Right lobe of liver (tissue), 6 donors: Measurements from ENCODE around the gene NAPA. TPM values are rescaled to one million over a fixed set of nuclear protein-coding genes. Genes with fewer than 3 reads are reported as not detected.

ENCODE experiments used
- ATAC-seq, 4 donors: fragments of 200-7000 bp; cut with Tn5 transposase; one replicate each; pipeline ENCODE4 v1.9.1; 2020; ENCODE audit warnings: mild to moderate bottlenecking in 4 of 4, moderate library complexity in 4 of 4
- DNase-seq, 3 donors: peaks; one replicate each; pipeline ENCODE4 v3.0.0-alpha.2; 2020
- H3K27ac ChIP-seq, 3 donors: fragments of 200-600 bp; one replicate each; pipeline ENCODE4 v1.8.0; 2022
- H3K27me3 ChIP-seq, 2 donors: fragments of 200-600 bp; one replicate each; pipeline ENCODE4 v1.8.0; 2022
- H3K36me3 ChIP-seq, 4 donors: fragments of 200-600 bp; sonication (generic) in 1 of 4; one replicate each; pipeline versions ENCODE4 v1.5.1 to v1.8.0; 2017 to 2022; ENCODE audit warnings: control low read depth in 1 of 4
- H3K4me1 ChIP-seq, 4 donors: fragments of 200-600 bp; sonication (generic) in 1 of 4; one replicate each; pipeline versions ENCODE4 v1.5.1 to v1.8.0; 2017 to 2022; ENCODE audit warnings: control low read depth in 1 of 4
- H3K4me3 ChIP-seq, 3 donors: fragments of 200-600 bp; one replicate each; pipeline ENCODE4 v1.8.0; 2022
- H3K9me3 ChIP-seq, 4 donors: fragments of 200-600 bp; sonication (generic) in 1 of 4; one replicate each; pipeline versions ENCODE4 v1.5.1 to v1.8.0; 2017 to 2022; ENCODE audit warnings: control low read depth in 1 of 4
- CTCF ChIP-seq, 4 donors: fragments of 200-600 bp in 3 of 4; fragments of 450-650 bp in 1 of 4; IDR thresholded peaks; one replicate each; pipeline versions ENCODE4 v1.5.1 to v1.8.0; 2016 to 2022; ENCODE audit warnings: antibody characterized with exemption in 4 of 4, mild to moderate bottlenecking in 2 of 4
- POLR2A ChIP-seq: fragments of 450-650 bp; IDR thresholded peaks from one replicate; pipeline ENCODE4 v1.6.1; 2017; ENCODE audit warnings: antibody characterized with exemption, mild to moderate bottlenecking
- WGBS: methylation state at CpG from one replicate; pipeline ENCODE4 v1.1.6; 2018; ENCODE audit warnings: low coverage, low lambda C conversion rate; ENCODE audit not compliant: insufficient coverage; ENCODE audit errors: missing lambda C conversion rate; 5-methylcytosine and 5-hydroxymethylcytosine counted together
- intact Hi-C, 2 donors: fragments of 100-400 bp; cut with DNase I; formaldehyde crosslinking; loops; one replicate each; pipeline versions ENCODE4 v1.11.2 to v1.14.1; 2022
- total RNA-seq, 6 experiments: library from RNA; depleted of rRNA in 2 of 6; stranded (reverse); fragments of >200 nt in 2 of 6; fragmentation: NEBNext Ultra II Directional in 3 of 6; extraction: Animal tissue kit (Norgen Biotek cat#: 25700) in 3 of 6; gene quantifications; one replicate each; pipeline versions ENCODE4 v1.1.0 to v1.2.4, GENCODE V29; 2016 to 2023
- donor health status: DM: no; HTN: yes; CAD: no.
- donor health status: DM: no; HTN: no; CAD: no.
- donor health status: DM: no; HTN: no; CAD: no.
- donor health status: DM: no; HTN: yes; CAD: no.
- donor health status: DM: no; HTN: yes; CAD: no.

The NAPA gene
- total RNA-seq, 6 experiments from 2014 or later: 83.0 to 179 (median 96.0) TPM

GRCh38 chr19:47499371-47499770 lies 15.5 kb downstream of the NAPA start:
- intact Hi-C loops: no loop called here
- ATAC-seq (no peak), DNase-seq (no peak)
- Histone ChIP-seq H3K27me3 (no peaks in the 10 kb centered on the region), H3K4me1 (no peaks in the 10 kb centered on the region), H3K27ac (no peak overlapping the region), H3K4me3 (no peak overlapping the region), H3K9me3 (no peaks in the 10 kb centered on the region), H3K36me3 (peaks cover 2 to 77% (median 25%) of the 10 kb centered on the region in 4 donors)
- WGBS: 72% methylated on average over 2 of the region's 7 CpGs
- no peak for TF ChIP-seq POLR2A
- no peak for TF ChIP-seq CTCF (IDR thresholded peaks at IDR 0.05)

GRCh38 chr19:47498561-47498960 lies 16.3 kb downstream of the NAPA start:
- DNase-seq: no peak
- Histone ChIP-seq H3K4me3 (no peak overlapping the region), H3K27ac (no peak overlapping the region), H3K9me3 (no peaks in the 10 kb centered on the region), H3K36me3 (peaks cover 2 to 73% (median 22%) of the 10 kb centered on the region in 4 donors), H3K27me3 (no peaks in the 10 kb centered on the region), H3K4me1 (no peaks in the 10 kb centered on the region)
- WGBS: no CpG with 5 or more reads among the region's 5 CpGs
- TF ChIP-seq POLR2A: no peak
- no peak for TF ChIP-seq CTCF (IDR thresholded peaks at IDR 0.05)
- intact Hi-C loops: no loop called here
- no peak for ATAC-seq

- H3K27ac ChIP-seq: no peak overlapping the region
- no peaks in the 10 kb centered on the region for H3K27me3 ChIP-seq
- ATAC-seq: no peak
- no peak overlapping the region for H3K4me3 ChIP-seq
- intact Hi-C loops: no loop called here
- H3K4me1 ChIP-seq: no peaks in the 10 kb centered on the region
- no peaks in the 10 kb centered on the region for H3K9me3 ChIP-seq
- no peak for DNase-seq
- WGBS: 63% methylated on average over 1 of the region's 14 CpGs
- TF ChIP-seq POLR2A: no peak
- TF ChIP-seq CTCF (IDR thresholded peaks at IDR 0.05): no peak
- H3K36me3 ChIP-seq: peaks cover 2 to 73% (median 24%) of the 10 kb centered on the region in 4 donors
Measured at GRCh38 chr19:47497821-47498520, 16.9 kb downstream of the NAPA start.

GRCh38 chr19:47497050-47497766 lies 17.7 kb downstream of the NAPA start:
- WGBS: 84% methylated on average over 3 of the region's 23 CpGs

More at GRCh38 chr19:47497050-47497766, 17.7 kb downstream of the NAPA start:
- ATAC-seq: no peak
- DNase-seq: no peak
- Histone ChIP-seq H3K4me1 (no peaks in the 10 kb centered on the region), H3K4me3 (no peak overlapping the region), H3K27me3 (no peaks in the 10 kb centered on the region), H3K36me3 (peaks cover 3 to 72% (median 22%) of the 10 kb centered on the region in 4 donors), H3K27ac (no peak overlapping the region), H3K9me3 (no peaks in the 10 kb centered on the region)
- intact Hi-C loops: no loop called here
- TF ChIP-seq CTCF (IDR thresholded peaks at IDR 0.05) (no peak), POLR2A (no peak)
